ENCODE data around the gene GRID1. TPM values are rescaled to one million over a fixed set of nuclear protein-coding genes. Genes with fewer than 3 reads are reported as not detected.

The GRID1 gene
- total RNA-seq, 1 donor from 2014 or later: 0.75 TPM

DNA sequence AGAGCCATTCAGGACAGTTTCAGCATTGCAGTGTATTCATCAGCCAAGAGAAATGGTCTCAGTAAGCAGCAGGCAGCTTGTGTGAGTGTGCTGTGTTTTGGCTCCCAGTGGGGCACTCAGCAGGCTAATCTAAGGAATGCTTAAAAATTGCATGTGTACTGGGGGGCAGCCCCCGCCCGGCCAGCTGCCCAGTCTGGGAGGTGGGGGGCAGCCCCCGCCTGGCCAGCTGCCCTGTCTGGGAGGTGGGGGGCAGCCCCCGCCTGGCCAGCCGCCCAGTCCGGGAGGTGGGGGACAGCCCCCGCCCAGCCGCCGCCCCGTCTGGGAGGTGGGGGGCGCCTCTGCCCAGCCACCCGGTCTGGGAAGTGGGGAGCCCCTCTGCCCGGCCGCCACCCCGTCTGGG, 116.2 kb downstream of the GRID1 start:
- H3K9me3 ChIP-seq (ENCODE audit: insufficient read depth, low read depth, low read length): no peaks in the 10 kb centered on the region
- H3K79me2 ChIP-seq (ENCODE audit: insufficient read depth, low read length): no peaks in the 10 kb centered on the region
- H3K9me3 Mint-ChIP-seq (ENCODE audit: unreplicated experiment): peaks cover 12% of the 10 kb centered on the region
- H3K27me3 Mint-ChIP-seq (ENCODE audit: low read depth, unreplicated experiment): peaks cover 18% of the 10 kb centered on the region
- FAIRE-seq: no peak
- no peak overlapping the region for H3K4me3 ChIP-seq (ENCODE audit: insufficient read depth, low read depth, low read length)
- H3K27me3 ChIP-seq (ENCODE audit: insufficient read depth, low read length): no peaks in the 10 kb centered on the region
- no peak overlapping the region for H3K4me3 Mint-ChIP-seq (ENCODE audit: unreplicated experiment)
- H3K4me1 Mint-ChIP-seq (ENCODE audit: low read depth, unreplicated experiment): no peaks in the 10 kb centered on the region
- H4K20me1 ChIP-seq (ENCODE audit: insufficient read depth, low read length): no peaks in the 10 kb centered on the region
- no peak overlapping the region for H3K27ac ChIP-seq (ENCODE audit: low read depth, low read length)
- no peak overlapping the region for H2AFZ ChIP-seq (ENCODE audit: low read depth, low read length)
- H3K9ac ChIP-seq (ENCODE audit: low read length): no peak overlapping the region
- no peaks in the 10 kb centered on the region for H3K4me1 ChIP-seq (ENCODE audit: insufficient read depth, low read length)
- TF ChIP-seq, protein P1, sequence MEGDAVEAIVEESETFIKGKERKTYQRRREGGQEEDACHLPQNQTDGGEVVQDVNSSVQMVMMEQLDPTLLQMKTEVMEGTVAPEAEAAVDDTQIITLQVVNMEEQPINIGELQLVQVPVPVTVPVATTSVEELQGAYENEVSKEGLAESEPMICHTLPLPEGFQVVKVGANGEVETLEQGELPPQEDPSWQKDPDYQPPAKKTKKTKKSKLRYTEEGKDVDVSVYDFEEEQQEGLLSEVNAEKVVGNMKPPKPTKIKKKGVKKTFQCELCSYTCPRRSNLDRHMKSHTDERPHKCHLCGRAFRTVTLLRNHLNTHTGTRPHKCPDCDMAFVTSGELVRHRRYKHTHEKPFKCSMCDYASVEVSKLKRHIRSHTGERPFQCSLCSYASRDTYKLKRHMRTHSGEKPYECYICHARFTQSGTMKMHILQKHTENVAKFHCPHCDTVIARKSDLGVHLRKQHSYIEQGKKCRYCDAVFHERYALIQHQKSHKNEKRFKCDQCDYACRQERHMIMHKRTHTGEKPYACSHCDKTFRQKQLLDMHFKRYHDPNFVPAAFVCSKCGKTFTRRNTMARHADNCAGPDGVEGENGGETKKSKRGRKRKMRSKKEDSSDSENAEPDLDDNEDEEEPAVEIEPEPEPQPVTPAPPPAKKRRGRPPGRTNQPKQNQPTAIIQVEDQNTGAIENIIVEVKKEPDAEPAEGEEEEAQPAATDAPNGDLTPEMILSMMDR (IDR thresholded peaks at IDR 0.05; ENCODE audit: insufficient read depth, low read depth, low read length): no peak
- no peak for TF ChIP-seq EZH2 (IDR thresholded peaks at IDR 0.05; ENCODE audit: insufficient read depth, low read length)
- no peaks in the 10 kb centered on the region for H3K36me3 ChIP-seq (ENCODE audit: insufficient read depth, low read length)
- DNase-seq (ENCODE audit: low read depth): no peak
- H3K27ac Mint-ChIP-seq (ENCODE audit: unreplicated experiment): no peak overlapping the region
- H3K4me2 ChIP-seq (ENCODE audit: low read length): no peak overlapping the region
- no peaks in the 10 kb centered on the region for H3K36me3 Mint-ChIP-seq (ENCODE audit: low read depth, unreplicated experiment)

DNA sequence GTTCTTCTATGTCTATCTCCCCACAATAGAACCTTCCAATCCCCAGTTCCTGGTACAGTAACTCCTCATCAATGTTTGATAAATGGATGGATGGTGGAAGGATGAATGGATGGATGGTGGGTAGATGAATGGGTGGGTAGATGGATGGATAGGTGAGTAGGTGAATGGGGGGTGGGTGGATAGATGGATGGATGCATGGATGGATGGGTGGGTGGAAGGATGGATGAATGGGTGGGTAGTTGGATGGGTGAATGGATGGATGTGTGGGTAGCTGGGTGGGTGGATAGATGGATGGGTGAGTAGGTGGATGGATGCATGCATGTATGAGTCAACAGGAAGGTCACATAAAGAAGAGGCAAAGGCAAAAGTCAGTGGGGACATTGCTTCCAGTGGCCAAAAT, 116.8 kb downstream of the GRID1 start:
- H3K27ac Mint-ChIP-seq (ENCODE audit: unreplicated experiment): no peak overlapping the region

DNA sequence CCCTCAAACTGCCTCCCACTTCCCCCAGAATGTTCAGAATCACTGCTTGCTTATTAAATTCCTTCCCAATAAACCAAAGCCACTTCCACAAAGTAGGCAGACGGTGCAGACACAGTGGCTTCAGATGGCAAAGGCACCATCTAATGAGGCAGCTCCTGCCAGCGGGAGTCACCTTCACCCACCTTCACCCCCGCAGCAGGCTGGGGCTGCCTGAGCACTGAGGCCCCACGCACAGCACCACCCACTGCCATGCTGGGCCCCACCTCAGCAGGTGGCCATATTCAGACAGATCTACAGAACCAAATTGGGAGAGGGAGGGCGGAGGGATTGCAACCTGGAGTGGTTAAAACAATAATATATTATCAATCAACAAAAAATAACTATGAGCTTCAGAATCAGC, 118.5 kb downstream of the GRID1 start:
- H3K4me3 Mint-ChIP-seq (ENCODE audit: unreplicated experiment): no peak overlapping the region
- no peak overlapping the region for H3K27ac Mint-ChIP-seq (ENCODE audit: unreplicated experiment)
- H3K9me3 Mint-ChIP-seq (ENCODE audit: unreplicated experiment): peaks cover 11% of the 10 kb centered on the region

More for the DNA sequence above, 116.8 kb downstream of the GRID1 start:
- Histone ChIP-seq H3K36me3 (ENCODE audit: insufficient read depth, low read length) (no peaks in the 10 kb centered on the region), H3K9ac (ENCODE audit: low read length) (no peak overlapping the region), H3K79me2 (ENCODE audit: insufficient read depth, low read length) (no peaks in the 10 kb centered on the region), H3K27me3 (ENCODE audit: insufficient read depth, low read length) (no peaks in the 10 kb centered on the region), H3K4me3 (ENCODE audit: insufficient read depth, low read depth, low read length) (no peak overlapping the region), H3K4me1 (ENCODE audit: insufficient read depth, low read length) (no peaks in the 10 kb centered on the region), H3K27ac (ENCODE audit: low read depth, low read length) (no peak overlapping the region), H4K20me1 (ENCODE audit: insufficient read depth, low read length) (no peaks in the 10 kb centered on the region), H2AFZ (ENCODE audit: low read depth, low read length) (no peak overlapping the region), H3K4me2 (ENCODE audit: low read length) (no peak overlapping the region), H3K9me3 (ENCODE audit: insufficient read depth, low read depth, low read length) (no peaks in the 10 kb centered on the region)
- peaks cover 12% of the 10 kb centered on the region for H3K9me3 Mint-ChIP-seq (ENCODE audit: unreplicated experiment)
- no peaks in the 10 kb centered on the region for H3K36me3 Mint-ChIP-seq (ENCODE audit: low read depth, unreplicated experiment)
- DNase-seq (ENCODE audit: low read depth) (no peak), FAIRE-seq (no peak)
- H3K4me1 Mint-ChIP-seq (ENCODE audit: low read depth, unreplicated experiment): no peaks in the 10 kb centered on the region
- TF ChIP-seq EZH2 (IDR thresholded peaks at IDR 0.05; ENCODE audit: insufficient read depth, low read length): no peak
- TF ChIP-seq, protein P1 (IDR thresholded peaks at IDR 0.05; ENCODE audit: insufficient read depth, low read depth, low read length): no peak
- H3K4me3 Mint-ChIP-seq (ENCODE audit: unreplicated experiment): no peak overlapping the region
- H3K27me3 Mint-ChIP-seq (ENCODE audit: low read depth, unreplicated experiment): peaks cover 18% of the 10 kb centered on the region

More for the DNA sequence above, 118.5 kb downstream of the GRID1 start:
- DNase-seq (ENCODE audit: low read depth) (no peak), FAIRE-seq (no peak)
- no peak for TF ChIP-seq EZH2 (IDR thresholded peaks at IDR 0.05; ENCODE audit: insufficient read depth, low read length)
- TF ChIP-seq, protein P1 (IDR thresholded peaks at IDR 0.05; ENCODE audit: insufficient read depth, low read depth, low read length): no peak
- no peak overlapping the region for H3K4me3 ChIP-seq (ENCODE audit: insufficient read depth, low read depth, low read length)
- H3K27me3 ChIP-seq (ENCODE audit: insufficient read depth, low read length): no peaks in the 10 kb centered on the region
- H3K36me3 Mint-ChIP-seq (ENCODE audit: low read depth, unreplicated experiment): no peaks in the 10 kb centered on the region
- no peak overlapping the region for H3K9ac ChIP-seq (ENCODE audit: low read length)
- no peaks in the 10 kb centered on the region for H3K9me3 ChIP-seq (ENCODE audit: insufficient read depth, low read depth, low read length)
- no peaks in the 10 kb centered on the region for H3K4me1 Mint-ChIP-seq (ENCODE audit: low read depth, unreplicated experiment)
- no peaks in the 10 kb centered on the region for H4K20me1 ChIP-seq (ENCODE audit: insufficient read depth, low read length)
- no peaks in the 10 kb centered on the region for H3K36me3 ChIP-seq (ENCODE audit: insufficient read depth, low read length)
- no peak overlapping the region for H3K4me2 ChIP-seq (ENCODE audit: low read length)
- H3K27me3 Mint-ChIP-seq (ENCODE audit: low read depth, unreplicated experiment): peaks cover 14% of the 10 kb centered on the region
- no peaks in the 10 kb centered on the region for H3K4me1 ChIP-seq (ENCODE audit: insufficient read depth, low read length)
- no peak overlapping the region for H3K27ac ChIP-seq (ENCODE audit: low read depth, low read length)
- no peak overlapping the region for H2AFZ ChIP-seq (ENCODE audit: low read depth, low read length)
- H3K79me2 ChIP-seq (ENCODE audit: insufficient read depth, low read length): no peaks in the 10 kb centered on the region
